ENCODE measurements around the gene AURKB. TPM values are rescaled to one million over a fixed set of nuclear protein-coding genes. Genes with fewer than 3 reads are reported as not detected.

AURKB gene
- total and polyA plus RNA-seq, 10 donors: 2.4 to 30.9 (median 10.5) TPM

DNA sequence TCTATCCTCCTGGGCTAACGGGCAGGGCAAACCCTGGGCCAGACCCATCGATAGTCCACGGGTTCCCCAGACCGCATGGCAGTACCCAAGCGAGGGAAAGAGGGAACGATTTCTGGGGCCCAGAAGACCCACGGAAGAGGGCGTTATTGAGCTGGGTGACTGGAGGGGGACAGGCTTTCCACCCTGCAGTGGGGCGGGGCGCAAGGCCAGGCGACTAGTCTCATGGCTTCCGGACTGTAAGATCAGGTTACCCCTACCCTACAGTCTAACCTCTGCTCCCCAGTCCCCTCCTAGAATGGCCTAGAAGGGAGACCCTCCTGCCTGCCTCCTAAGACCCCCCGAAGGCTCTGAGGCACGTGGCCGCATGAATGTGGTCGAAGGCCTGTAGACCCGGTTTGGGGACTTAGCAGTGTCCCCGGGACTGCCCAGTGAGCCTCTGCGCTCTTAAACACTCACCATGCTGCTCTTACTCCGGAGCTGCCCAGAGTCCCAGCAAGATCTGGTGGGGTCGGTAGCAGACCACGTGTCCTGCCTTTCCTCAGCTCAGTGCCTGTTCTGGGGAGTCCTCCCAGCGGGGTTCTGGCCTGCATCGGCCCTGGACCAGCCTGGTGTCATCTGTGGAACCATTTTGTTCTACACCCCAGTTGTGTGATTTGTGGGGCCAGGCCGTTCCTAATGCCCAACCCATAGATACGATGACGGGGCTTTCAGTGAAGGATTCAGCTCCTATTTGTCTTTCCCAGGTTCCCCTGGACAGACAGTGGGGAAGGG, 13.2 kb upstream of the AURKB start:
- H3K9me3 ChIP-seq: no peaks in the 10 kb centered on the region
- H3K4me1 ChIP-seq: peaks cover 18 to 74% (median 46%) of the 10 kb centered on the region in 6 donors
- peak overlapping the region; percentile 54 to 79 (median 66) for H3K4me3 ChIP-seq
- H3K36me3 ChIP-seq: peaks cover 0 to 33% (median 13%) of the 10 kb centered on the region in 6 donors
- no peaks in the 10 kb centered on the region for H3K27me3 ChIP-seq (replicated peaks in 1 of 7)
- peak; percentile 93 for DNase-seq
- H3K27ac ChIP-seq: peak overlapping the region; percentile 94 to 99 (median 98)
- intact Hi-C loops (cut with DNase I; ENCODE audit: low total_unique reads): loop anchor here (10.0 kb wide), 1 partner anchor 71 kb away; the partner anchor contains the start of gene SLC25A35
- 17 to 23% (median 17%) methylated on average over 18 to 27 of the region's 27 CpGs for WGBS, 5 donors
- TF ChIP-seq POLR2AphosphoS5 (IDR thresholded peaks at IDR 0.05) (no peak), POLR2A (IDR thresholded peaks at IDR 0.05) (no peak)
- TF ChIP-seq, protein P1, sequence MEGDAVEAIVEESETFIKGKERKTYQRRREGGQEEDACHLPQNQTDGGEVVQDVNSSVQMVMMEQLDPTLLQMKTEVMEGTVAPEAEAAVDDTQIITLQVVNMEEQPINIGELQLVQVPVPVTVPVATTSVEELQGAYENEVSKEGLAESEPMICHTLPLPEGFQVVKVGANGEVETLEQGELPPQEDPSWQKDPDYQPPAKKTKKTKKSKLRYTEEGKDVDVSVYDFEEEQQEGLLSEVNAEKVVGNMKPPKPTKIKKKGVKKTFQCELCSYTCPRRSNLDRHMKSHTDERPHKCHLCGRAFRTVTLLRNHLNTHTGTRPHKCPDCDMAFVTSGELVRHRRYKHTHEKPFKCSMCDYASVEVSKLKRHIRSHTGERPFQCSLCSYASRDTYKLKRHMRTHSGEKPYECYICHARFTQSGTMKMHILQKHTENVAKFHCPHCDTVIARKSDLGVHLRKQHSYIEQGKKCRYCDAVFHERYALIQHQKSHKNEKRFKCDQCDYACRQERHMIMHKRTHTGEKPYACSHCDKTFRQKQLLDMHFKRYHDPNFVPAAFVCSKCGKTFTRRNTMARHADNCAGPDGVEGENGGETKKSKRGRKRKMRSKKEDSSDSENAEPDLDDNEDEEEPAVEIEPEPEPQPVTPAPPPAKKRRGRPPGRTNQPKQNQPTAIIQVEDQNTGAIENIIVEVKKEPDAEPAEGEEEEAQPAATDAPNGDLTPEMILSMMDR (IDR thresholded peaks at IDR 0.05 in 8 of 11, conservative IDR thresholded peaks at IDR 0.05 in 3 of 11): peak in 3 of 11 experiments; percentile 4 to 26 (median 10)

DNA sequence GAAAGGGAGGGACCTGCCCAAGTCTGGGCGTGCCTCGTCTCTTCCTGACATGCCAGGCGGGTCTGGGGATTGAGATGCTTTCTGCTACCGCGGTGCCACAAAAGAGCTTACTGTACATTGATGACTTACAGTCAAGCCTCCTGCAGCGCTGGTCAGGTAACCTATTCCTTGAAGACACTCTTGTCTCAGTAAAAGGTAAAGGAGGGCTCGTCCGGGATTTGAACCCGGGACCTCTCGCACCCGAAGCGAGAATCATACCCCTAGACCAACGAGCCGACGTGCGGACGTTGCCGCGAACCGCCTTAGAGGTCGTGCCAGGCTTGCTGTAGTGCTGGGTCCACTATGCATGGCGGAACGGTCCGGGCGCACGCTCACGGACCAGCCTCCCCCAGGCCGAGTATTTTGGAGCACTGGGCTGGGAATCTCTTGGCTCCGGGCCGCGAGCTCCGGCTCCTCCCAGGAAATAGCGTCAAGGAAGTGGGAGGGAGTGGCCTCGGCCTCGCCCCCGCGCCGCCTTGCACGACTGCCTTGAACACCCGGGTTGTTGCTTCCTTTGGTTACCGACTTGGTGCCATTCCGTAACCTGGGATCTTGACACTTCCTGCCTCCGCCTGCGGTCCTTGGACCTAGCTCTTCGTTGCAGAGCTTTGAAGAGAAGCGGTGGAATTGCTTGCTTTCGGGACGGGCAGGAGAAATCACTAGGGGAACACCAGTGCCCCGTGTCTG, 12.4 kb upstream of the AURKB start:
- intact Hi-C loops (cut with DNase I; ENCODE audit: low total_unique reads): loop anchor here (10.0 kb wide), 1 partner anchor 72 kb away; the partner anchor contains the start of gene SLC25A35
- Histone ChIP-seq H3K36me3 (peaks cover 0 to 25% (median 6%) of the 10 kb centered on the region in 6 donors), H3K27ac (peak overlapping the region; percentile 94 to 99 (median 98)), H3K9me3 (no peaks in the 10 kb centered on the region), H3K4me1 (peaks cover 18 to 74% (median 46%) of the 10 kb centered on the region in 6 donors), H3K4me3 (peak overlapping the region; percentile 54 to 79 (median 66)), H3K27me3 (replicated peaks in 1 of 7) (no peaks in the 10 kb centered on the region)
- peak in 2 of 3 donors; percentile 38 to 75 for TF ChIP-seq POLR2A (IDR thresholded peaks at IDR 0.05)
- TF ChIP-seq, protein P1 (IDR thresholded peaks at IDR 0.05 in 8 of 11, conservative IDR thresholded peaks at IDR 0.05 in 3 of 11): peak in 2 of 11 experiments; percentile 3 to 13
- TF ChIP-seq POLR2AphosphoS5 (IDR thresholded peaks at IDR 0.05): peak; percentile 96 to 98 (median 97)
- 0 to 1% (median 0%) methylated on average over 31 to 49 of the region's 49 CpGs for WGBS, 5 donors
- DNase-seq: peak; percentile 97

DNA sequence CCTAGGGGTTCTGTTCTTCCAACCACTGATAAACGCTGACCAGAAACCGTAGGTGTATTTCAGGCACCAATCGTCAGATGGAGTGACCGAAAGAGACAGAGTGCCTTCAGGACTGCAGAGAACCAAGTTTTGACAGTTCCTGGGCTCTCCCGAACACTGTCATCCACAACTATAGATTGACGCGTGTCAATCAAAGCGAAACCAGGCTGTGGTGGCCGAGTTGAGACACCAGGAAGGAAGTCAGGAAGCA, 11.9 kb upstream of the AURKB start:
- TF ChIP-seq POLR2AphosphoS5 (IDR thresholded peaks at IDR 0.05): peak in 1 of 3 donors; percentile 22
- TF ChIP-seq POLR2A (IDR thresholded peaks at IDR 0.05): peak in 2 of 3 donors; percentile 12 to 38
- TF ChIP-seq, protein P1 (IDR thresholded peaks at IDR 0.05 in 8 of 11, conservative IDR thresholded peaks at IDR 0.05 in 3 of 11): no peak
- Histone ChIP-seq H3K27me3 (replicated peaks in 1 of 7) (no peaks in the 10 kb centered on the region), H3K9me3 (no peaks in the 10 kb centered on the region), H3K36me3 (peaks cover 0 to 20% (median under 1%) of the 10 kb centered on the region in 6 donors), H3K27ac (peak overlapping the region; percentile 94 to 99 (median 98)), H3K4me1 (peaks cover 18 to 69% (median 44%) of the 10 kb centered on the region in 6 donors), H3K4me3 (peak overlapping the region; percentile 54 to 79 (median 66))
- 0 to 1% (median 0%) methylated on average over 8 to 9 of the region's 9 CpGs for WGBS, 5 donors
- intact Hi-C loops (cut with DNase I; ENCODE audit: low total_unique reads): loop anchor here (10.0 kb wide), 1 partner anchor 72 kb away; the partner anchor contains the start of gene SLC25A35
- no peak for DNase-seq

Measured in spleen (tissue), 11 donors.